GM12878 (cell line): Measurements from ENCODE around the gene TMEM140. TPM values are rescaled to one million over a fixed set of nuclear protein-coding genes. Genes with fewer than 3 reads are reported as not detected.

Experiments
- JUNB ChIP-seq: IDR thresholded peaks from 2 replicates; pipeline ENCODE4 v1.6.1; 2016; ENCODE audit warnings: antibody characterized with exemption, mild to moderate bottlenecking
- MYC ChIP-seq: IDR thresholded peaks from 2 replicates; pipeline ENCODE4 v1.6.1; 2011; ENCODE audit warnings: mild to moderate bottlenecking, low read length, moderate library complexity, inconsistent platforms; ENCODE audit not compliant: insufficient read depth, insufficient replicate concordance, insufficient read length, severe bottlenecking
- POLR2AphosphoS2 ChIP-seq: IDR thresholded peaks from 2 replicates; pipeline ENCODE4 v1.6.1; 2011; ENCODE audit warnings: low read depth, mild to moderate bottlenecking, low read length, improper control_type of control experiment, moderate library complexity
- POLR2AphosphoS5 ChIP-seq: IDR thresholded peaks from 2 replicates; pipeline ENCODE4 v1.6.1; 2011; ENCODE audit warnings: mild to moderate bottlenecking, low read length, inconsistent platforms
- POU2F2 ChIP-seq: IDR thresholded peaks from 3 replicates; pipeline ENCODE4 v1.6.1; 2011; ENCODE audit warnings: low read depth, mild to moderate bottlenecking, low read length, borderline replicate concordance
- RB1 ChIP-seq: fragments of 450-650 bp; formaldehyde crosslinking; IDR thresholded peaks from 2 replicates; pipeline ENCODE4 v1.6.1; 2017; ENCODE audit warnings: mild to moderate bottlenecking, borderline replicate concordance
- SMAD1 ChIP-seq: fragments of 450-650 bp; IDR thresholded peaks from 2 replicates; pipeline ENCODE4 v1.6.1; 2018; ENCODE audit warnings: mild to moderate bottlenecking, low read depth; ENCODE audit not compliant: partially characterized antibody
- SREBF1 ChIP-seq: IDR thresholded peaks from 2 replicates; pipeline ENCODE4 v1.6.1; 2012; ENCODE audit warnings: mild to moderate bottlenecking, low read length
- TAF1 ChIP-seq: IDR thresholded peaks from 2 replicates; pipeline ENCODE4 v1.6.1; 2011; ENCODE audit warnings: mild to moderate bottlenecking, low read depth, low read length, borderline replicate concordance
- TCF7 ChIP-seq: IDR thresholded peaks from 2 replicates; pipeline ENCODE4 v1.6.1; 2014; ENCODE audit warnings: antibody characterized with exemption, borderline replicate concordance
- ZZZ3 ChIP-seq: IDR thresholded peaks from 2 replicates; pipeline ENCODE4 v1.6.1; 2011; ENCODE audit warnings: low read depth; ENCODE audit not compliant: control insufficient read depth, insufficient read length
- polyA plus RNA-seq, 11 experiments: library from polyadenylated mRNA; depleted of rRNA in 4 of 11; unstranded in 6 of 11; stranded (reverse) in 5 of 11; fragments of >200 nt; fragmentation: Nextera tagmentation in 4 of 11; fragmentation: Illumina TruSeq in 1 of 11; extraction: Ambion mirVana in 4 of 11; extraction: Trizol in 1 of 11; gene quantifications; 1 replicate in 1 of 11; 2 replicates in 10 of 11; pipeline versions ENCODE4 v1.2.1 to v1.2.3, GENCODE V29; 2011 to 2016; ENCODE audit warnings: inconsistent platforms in 2 of 11, missing spikeins in 2 of 11, low read depth in 1 of 11
- total RNA-seq, 4 experiments: library from RNA; depleted of rRNA in 3 of 4; stranded (reverse); fragments of >200 nt in 3 of 4; fragmentation: Illumina TruSeq in 1 of 4; extraction: Trizol in 1 of 4; gene quantifications; 2 replicates each; pipeline versions ENCODE4 v1.2.1 to v1.2.3, GENCODE V29; 2013 to 2021
- TF ChIP-seq, protein P1 (sequence below): IDR thresholded peaks from 2 replicates; pipeline ENCODE4 v1.6.1; 2012; ENCODE audit warnings: low read depth, low read length, improper control_type of control experiment
- TF ChIP-seq, protein P2 (sequence below): fragments of 450-650 bp; IDR thresholded peaks from 2 replicates; pipeline ENCODE4 v1.6.1; 2017; ENCODE audit warnings: mild to moderate bottlenecking, moderate library complexity
- TF ChIP-seq, protein P3 (sequence below): IDR thresholded peaks from 2 replicates; pipeline ENCODE4 v1.6.1; 2012; ENCODE audit warnings: improper control_type of control experiment, low read depth, low read length; ENCODE audit not compliant: insufficient replicate concordance
- TF ChIP-seq, protein P4 (sequence below): fragments of 450-650 bp; IDR thresholded peaks from 2 replicates; pipeline ENCODE4 v1.6.1; 2017; ENCODE audit warnings: mild to moderate bottlenecking

TMEM140 gene
- total and polyA plus RNA-seq, 10 of the 15 experiments (the other 5 are each of a cell fraction or from before 2014, with no cell fraction given): 0.85 to 20.7 (median 3.3) TPM

DNA sequence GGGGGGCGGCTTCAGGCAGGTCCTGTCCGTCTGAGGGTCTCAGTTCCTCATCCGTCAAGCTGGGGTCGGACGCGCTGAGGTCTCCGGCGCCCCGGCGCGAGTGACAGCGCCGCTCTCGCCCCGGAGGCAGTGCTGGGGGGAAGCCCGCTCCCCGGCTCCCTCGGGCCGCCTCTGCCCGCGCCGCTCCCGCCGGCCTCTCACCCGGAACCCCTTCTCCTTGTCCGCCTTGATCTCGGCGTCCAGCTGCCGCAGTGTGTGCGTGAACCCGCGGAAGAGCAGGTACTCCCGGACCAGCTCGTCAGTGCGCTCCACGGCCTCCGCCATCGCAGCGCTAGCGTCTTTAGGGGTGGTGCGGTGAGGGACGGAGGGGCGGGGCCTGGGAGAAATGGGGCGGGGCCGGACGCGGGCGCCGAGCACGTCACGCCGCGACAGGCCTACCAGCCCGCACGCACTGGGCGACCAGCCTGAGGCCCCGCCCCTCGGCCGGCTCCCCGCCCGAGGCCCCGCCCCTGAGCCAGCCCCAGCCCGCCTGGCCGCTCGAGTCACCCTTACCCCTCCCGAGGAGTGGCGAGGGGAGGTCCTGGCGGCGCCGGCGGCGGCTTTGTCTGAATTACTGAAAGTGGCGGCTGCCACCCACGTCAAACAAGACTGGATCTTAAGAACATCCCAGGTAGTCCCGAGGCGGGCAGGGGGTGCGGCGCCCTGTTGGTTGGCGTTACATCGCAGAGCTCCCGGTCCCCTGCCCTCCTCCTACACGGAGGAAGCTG, 63.5 kb downstream of the TMEM140 start, which contains the start of gene WDR91 (continued):
- TF ChIP-seq, protein P1, sequence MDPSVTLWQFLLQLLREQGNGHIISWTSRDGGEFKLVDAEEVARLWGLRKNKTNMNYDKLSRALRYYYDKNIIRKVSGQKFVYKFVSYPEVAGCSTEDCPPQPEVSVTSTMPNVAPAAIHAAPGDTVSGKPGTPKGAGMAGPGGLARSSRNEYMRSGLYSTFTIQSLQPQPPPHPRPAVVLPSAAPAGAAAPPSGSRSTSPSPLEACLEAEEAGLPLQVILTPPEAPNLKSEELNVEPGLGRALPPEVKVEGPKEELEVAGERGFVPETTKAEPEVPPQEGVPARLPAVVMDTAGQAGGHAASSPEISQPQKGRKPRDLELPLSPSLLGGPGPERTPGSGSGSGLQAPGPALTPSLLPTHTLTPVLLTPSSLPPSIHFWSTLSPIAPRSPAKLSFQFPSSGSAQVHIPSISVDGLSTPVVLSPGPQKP: no peak
- peak; percentile 60; the same call in 2 of the 3 replicates for TF ChIP-seq POU2F2
- TF ChIP-seq TAF1: peak; percentile 97
- TF ChIP-seq TCF7: no peak
- TF ChIP-seq ZZZ3: no peak
- peak; percentile 75; the same call in 1 of the 2 replicates for TF ChIP-seq RB1
- TF ChIP-seq, protein P2, sequence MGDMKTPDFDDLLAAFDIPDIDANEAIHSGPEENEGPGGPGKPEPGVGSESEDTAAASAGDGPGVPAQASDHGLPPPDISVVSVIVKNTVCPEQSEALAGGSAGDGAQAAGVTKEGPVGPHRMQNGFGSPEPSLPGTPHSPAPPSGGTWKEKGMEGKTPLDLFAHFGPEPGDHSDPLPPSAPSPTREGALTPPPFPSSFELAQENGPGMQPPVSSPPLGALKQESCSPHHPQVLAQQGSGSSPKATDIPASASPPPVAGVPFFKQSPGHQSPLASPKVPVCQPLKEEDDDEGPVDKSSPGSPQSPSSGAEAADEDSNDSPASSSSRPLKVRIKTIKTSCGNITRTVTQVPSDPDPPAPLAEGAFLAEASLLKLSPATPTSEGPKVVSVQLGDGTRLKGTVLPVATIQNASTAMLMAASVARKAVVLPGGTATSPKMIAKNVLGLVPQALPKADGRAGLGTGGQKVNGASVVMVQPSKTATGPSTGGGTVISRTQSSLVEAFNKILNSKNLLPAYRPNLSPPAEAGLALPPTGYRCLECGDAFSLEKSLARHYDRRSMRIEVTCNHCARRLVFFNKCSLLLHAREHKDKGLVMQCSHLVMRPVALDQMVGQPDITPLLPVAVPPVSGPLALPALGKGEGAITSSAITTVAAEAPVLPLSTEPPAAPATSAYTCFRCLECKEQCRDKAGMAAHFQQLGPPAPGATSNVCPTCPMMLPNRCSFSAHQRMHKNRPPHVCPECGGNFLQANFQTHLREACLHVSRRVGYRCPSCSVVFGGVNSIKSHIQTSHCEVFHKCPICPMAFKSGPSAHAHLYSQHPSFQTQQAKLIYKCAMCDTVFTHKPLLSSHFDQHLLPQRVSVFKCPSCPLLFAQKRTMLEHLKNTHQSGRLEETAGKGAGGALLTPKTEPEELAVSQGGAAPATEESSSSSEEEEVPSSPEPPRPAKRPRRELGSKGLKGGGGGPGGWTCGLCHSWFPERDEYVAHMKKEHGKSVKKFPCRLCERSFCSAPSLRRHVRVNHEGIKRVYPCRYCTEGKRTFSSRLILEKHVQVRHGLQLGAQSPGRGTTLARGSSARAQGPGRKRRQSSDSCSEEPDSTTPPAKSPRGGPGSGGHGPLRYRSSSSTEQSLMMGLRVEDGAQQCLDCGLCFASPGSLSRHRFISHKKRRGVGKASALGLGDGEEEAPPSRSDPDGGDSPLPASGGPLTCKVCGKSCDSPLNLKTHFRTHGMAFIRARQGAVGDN: 0 out of 2 replicates have a peak, but pooled peaks have one; percentile 22
- peak; percentile 82; the same call in 1 of the 2 replicates for TF ChIP-seq POLR2AphosphoS2
- TF ChIP-seq, protein P3, sequence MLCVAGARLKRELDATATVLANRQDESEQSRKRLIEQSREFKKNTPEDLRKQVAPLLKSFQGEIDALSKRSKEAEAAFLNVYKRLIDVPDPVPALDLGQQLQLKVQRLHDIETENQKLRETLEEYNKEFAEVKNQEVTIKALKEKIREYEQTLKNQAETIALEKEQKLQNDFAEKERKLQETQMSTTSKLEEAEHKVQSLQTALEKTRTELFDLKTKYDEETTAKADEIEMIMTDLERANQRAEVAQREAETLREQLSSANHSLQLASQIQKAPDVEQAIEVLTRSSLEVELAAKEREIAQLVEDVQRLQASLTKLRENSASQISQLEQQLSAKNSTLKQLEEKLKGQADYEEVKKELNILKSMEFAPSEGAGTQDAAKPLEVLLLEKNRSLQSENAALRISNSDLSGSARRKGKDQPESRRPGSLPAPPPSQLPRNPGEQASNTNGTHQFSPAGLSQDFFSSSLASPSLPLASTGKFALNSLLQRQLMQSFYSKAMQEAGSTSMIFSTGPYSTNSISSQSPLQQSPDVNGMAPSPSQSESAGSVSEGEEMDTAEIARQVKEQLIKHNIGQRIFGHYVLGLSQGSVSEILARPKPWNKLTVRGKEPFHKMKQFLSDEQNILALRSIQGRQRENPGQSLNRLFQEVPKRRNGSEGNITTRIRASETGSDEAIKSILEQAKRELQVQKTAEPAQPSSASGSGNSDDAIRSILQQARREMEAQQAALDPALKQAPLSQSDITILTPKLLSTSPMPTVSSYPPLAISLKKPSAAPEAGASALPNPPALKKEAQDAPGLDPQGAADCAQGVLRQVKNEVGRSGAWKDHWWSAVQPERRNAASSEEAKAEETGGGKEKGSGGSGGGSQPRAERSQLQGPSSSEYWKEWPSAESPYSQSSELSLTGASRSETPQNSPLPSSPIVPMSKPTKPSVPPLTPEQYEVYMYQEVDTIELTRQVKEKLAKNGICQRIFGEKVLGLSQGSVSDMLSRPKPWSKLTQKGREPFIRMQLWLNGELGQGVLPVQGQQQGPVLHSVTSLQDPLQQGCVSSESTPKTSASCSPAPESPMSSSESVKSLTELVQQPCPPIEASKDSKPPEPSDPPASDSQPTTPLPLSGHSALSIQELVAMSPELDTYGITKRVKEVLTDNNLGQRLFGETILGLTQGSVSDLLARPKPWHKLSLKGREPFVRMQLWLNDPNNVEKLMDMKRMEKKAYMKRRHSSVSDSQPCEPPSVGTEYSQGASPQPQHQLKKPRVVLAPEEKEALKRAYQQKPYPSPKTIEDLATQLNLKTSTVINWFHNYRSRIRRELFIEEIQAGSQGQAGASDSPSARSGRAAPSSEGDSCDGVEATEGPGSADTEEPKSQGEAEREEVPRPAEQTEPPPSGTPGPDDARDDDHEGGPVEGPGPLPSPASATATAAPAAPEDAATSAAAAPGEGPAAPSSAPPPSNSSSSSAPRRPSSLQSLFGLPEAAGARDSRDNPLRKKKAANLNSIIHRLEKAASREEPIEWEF: no peak
- TF ChIP-seq, protein P4, sequence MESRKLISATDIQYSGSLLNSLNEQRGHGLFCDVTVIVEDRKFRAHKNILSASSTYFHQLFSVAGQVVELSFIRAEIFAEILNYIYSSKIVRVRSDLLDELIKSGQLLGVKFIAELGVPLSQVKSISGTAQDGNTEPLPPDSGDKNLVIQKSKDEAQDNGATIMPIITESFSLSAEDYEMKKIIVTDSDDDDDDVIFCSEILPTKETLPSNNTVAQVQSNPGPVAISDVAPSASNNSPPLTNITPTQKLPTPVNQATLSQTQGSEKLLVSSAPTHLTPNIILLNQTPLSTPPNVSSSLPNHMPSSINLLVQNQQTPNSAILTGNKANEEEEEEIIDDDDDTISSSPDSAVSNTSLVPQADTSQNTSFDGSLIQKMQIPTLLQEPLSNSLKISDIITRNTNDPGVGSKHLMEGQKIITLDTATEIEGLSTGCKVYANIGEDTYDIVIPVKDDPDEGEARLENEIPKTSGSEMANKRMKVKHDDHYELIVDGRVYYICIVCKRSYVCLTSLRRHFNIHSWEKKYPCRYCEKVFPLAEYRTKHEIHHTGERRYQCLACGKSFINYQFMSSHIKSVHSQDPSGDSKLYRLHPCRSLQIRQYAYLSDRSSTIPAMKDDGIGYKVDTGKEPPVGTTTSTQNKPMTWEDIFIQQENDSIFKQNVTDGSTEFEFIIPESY: no peak
- TF ChIP-seq JUNB: no peak
- TF ChIP-seq POLR2AphosphoS5: peak; percentile 90
- TF ChIP-seq SREBF1: no peak
- TF ChIP-seq MYC: no peak
- no peak for TF ChIP-seq SMAD1
